Ascending aorta (tissue), 2 donors: ENCODE measurements around the gene ADPRH. TPM values are rescaled to one million over a fixed set of nuclear protein-coding genes. Genes with fewer than 3 reads are reported as not detected.

Source experiments
- DNase-seq, 2 donors: peaks; one replicate each; pipeline ENCODE4 v3.0.0-alpha.2; 2019; ENCODE audit warnings: low spot score in 2 of 2
- H3K27ac ChIP-seq, 2 donors: fragments of 200-600 bp; sonication (generic); one replicate each; pipeline ENCODE4 v1.5.1; 2016 to 2017; ENCODE audit warnings: mild to moderate bottlenecking in 1 of 2
- H3K27me3 ChIP-seq: fragments of 200-600 bp; sonication (generic); one replicate; pipeline ENCODE4 v1.5.1; 2017
- H3K36me3 ChIP-seq, 2 donors: fragments of 200-600 bp; sonication (generic); one replicate each; pipeline ENCODE4 v1.5.1; 2016
- H3K4me1 ChIP-seq, 2 donors: fragments of 200-600 bp; sonication (generic); one replicate each; pipeline ENCODE4 v1.5.1; 2016 to 2017; ENCODE audit warnings: mild to moderate bottlenecking in 1 of 2
- H3K4me3 ChIP-seq, 2 donors: fragments of 200-600 bp; sonication (generic); one replicate each; pipeline ENCODE4 v1.5.1; 2016 to 2017; ENCODE audit warnings: mild to moderate bottlenecking in 1 of 2
- H3K9me3 ChIP-seq, 2 donors: fragments of 200-600 bp; sonication (generic); one replicate each; pipeline ENCODE4 v1.5.1; 2016
- CTCF ChIP-seq, 3 experiments: fragments of 200-600 bp in 2 of 3; fragments of 450-650 bp in 1 of 3; sonication (generic) in 2 of 3; IDR thresholded peaks; one replicate each; pipeline ENCODE4 v1.5.1; 2016 to 2019; ENCODE audit warnings: antibody characterized with exemption in 3 of 3, mild to moderate bottlenecking in 1 of 3, moderate library complexity in 1 of 3
- intact Hi-C: fragments of 100-400 bp; cut with DNase I; formaldehyde crosslinking; loops from one replicate; pipeline ENCODE4 v1.15.1; 2023
- total RNA-seq: library from RNA; depleted of rRNA; stranded (reverse); fragments of >200 nt; gene quantifications from one replicate; pipeline ENCODE4 v1.1.0, GENCODE V29; 2016

The ADPRH gene
- total RNA-seq, 1 donor from 2014 or later = 32.1 TPM

DNA sequence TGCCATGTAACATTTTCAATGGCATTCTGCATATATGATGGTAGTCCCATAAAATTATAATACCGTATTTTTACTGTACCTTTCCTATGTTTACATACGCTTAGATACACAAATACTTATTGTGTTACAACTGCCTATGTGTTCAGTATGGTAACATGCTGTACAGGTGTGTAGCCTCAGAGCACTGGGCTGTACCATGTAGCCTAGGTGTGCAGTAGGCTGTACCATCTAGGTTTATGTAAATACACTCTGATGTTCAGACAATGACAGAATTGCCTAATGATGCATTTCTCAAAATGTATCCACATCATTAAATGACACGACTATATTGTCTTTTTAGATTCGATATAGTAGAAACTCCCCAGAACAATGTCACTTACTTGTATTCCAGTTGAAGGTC is 42.5 kb upstream of the ADPRH start:
- H3K4me1 ChIP-seq = no peaks in the 10 kb centered on the region
- H3K27me3 ChIP-seq = no peaks in the 10 kb centered on the region
- no peaks in the 10 kb centered on the region for H3K9me3 ChIP-seq
- no peak overlapping the region for H3K4me3 ChIP-seq
- DNase-seq = no peak
- H3K36me3 ChIP-seq = no peaks in the 10 kb centered on the region
- TF ChIP-seq CTCF (IDR thresholded peaks at IDR 0.05) = no peak
- H3K27ac ChIP-seq = no peak overlapping the region
- intact Hi-C loops = no loop called here

DNA sequence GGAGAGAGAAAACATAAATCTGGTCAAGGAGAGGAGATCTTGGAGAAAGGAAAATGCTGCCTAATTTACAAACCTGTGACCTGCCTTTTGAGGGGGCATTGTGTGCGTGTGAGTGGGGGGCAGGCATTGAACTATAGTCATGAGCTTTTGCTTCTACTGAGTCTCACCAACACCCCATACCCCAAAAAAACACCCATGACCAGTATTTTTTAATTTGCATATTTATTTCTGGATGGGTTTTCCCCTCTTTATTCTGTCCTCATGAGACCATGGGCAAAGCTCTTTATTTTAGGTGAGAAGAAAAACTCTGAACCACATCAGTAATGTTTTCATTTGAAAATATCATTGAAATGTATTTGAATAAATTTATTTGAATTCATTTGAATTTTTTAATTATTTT is 40.5 kb upstream of the ADPRH start:
- intact Hi-C loops = no loop called here
- Histone ChIP-seq H3K36me3 (no peaks in the 10 kb centered on the region), H3K9me3 (no peaks in the 10 kb centered on the region), H3K27me3 (no peaks in the 10 kb centered on the region), H3K27ac (no peak overlapping the region), H3K4me1 (no peaks in the 10 kb centered on the region), H3K4me3 (no peak overlapping the region)
- no peak for DNase-seq
- no peak for TF ChIP-seq CTCF (IDR thresholded peaks at IDR 0.05)

DNA sequence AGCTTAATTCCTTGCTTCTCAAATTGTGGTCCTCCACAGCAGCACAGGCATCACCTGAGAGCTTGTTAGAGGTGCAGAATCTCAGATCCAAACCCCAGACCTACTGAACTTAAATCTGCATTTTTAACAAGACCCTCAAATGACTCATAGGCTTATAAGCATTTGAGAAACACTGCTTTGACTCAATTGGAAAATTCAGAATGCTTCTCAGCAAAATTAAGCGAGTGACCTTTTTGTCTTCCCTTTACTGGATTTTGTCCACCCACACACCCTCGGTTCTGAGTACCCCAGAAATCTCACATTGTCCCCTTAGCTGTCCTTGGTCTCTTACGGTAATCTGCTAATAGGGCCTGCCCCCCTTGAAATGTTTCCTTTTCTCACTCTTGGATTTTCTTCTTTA is 37.7 kb upstream of the ADPRH start:
- intact Hi-C loops = no loop called here
- no peak for DNase-seq
- H3K27ac ChIP-seq = no peak overlapping the region

DNA sequence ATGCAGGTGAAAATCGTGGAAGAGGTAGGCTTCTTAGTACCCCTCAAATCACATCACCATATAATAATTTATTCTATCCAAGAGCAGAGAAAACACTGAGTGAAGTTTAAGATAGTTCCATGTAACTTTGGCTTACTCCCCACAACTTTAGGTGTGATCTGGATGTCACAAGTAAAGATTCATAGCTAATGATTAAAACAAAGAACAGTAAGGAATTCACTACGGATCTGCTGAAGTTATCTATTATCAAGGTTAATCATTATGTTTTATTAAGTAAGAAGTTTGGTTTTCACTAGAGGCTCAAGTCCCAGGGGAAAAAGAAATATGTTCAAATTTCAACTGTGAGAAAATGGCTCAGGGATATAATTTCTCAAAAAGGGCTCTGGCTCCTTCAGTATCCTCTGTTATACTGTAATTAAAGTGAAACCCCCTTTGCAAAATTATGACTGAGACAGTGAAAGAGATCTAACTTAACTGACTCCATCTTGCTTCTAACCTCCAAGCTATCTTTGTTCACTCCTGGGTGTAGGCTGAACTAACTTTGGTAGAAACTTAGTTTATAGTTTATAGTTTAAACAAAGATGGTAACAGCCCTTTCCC is 37.0 kb upstream of the ADPRH start:
- DNase-seq = no peak
- H3K4me3 ChIP-seq = no peak overlapping the region
- H3K9me3 ChIP-seq = no peaks in the 10 kb centered on the region
- H3K27me3 ChIP-seq = no peaks in the 10 kb centered on the region
- no peaks in the 10 kb centered on the region for H3K4me1 ChIP-seq
- no peak for TF ChIP-seq CTCF (IDR thresholded peaks at IDR 0.05)
- intact Hi-C loops = no loop called here
- no peaks in the 10 kb centered on the region for H3K36me3 ChIP-seq
- H3K27ac ChIP-seq = no peak overlapping the region

More for the DNA sequence above, 37.7 kb upstream of the ADPRH start:
- TF ChIP-seq CTCF (IDR thresholded peaks at IDR 0.05) = no peak
- Histone ChIP-seq H3K27me3 (no peaks in the 10 kb centered on the region), H3K36me3 (no peaks in the 10 kb centered on the region), H3K9me3 (no peaks in the 10 kb centered on the region), H3K4me3 (no peak overlapping the region), H3K4me1 (no peaks in the 10 kb centered on the region)

- intact Hi-C loops = no loop called here
These were observed 36.1 kb upstream of the ADPRH start for GRCh38 chr3:119543147-119543546.

More at GRCh38 chr3:119543147-119543546, 36.1 kb upstream of the ADPRH start:
- Histone ChIP-seq H3K9me3 (no peaks in the 10 kb centered on the region), H3K27ac (no peak overlapping the region), H3K36me3 (no peaks in the 10 kb centered on the region), H3K27me3 (no peaks in the 10 kb centered on the region), H3K4me1 (no peaks in the 10 kb centered on the region), H3K4me3 (no peak overlapping the region)
- TF ChIP-seq CTCF (IDR thresholded peaks at IDR 0.05) = no peak
- DNase-seq = no peak
